GM13977 (cell line): Measurements from ENCODE around the gene TMPRSS11E.

Experiments
- DNase-seq: peaks from one replicate; pipeline ENCODE4 v3.0.0; 2012; ENCODE audit warnings: low spot score
- CTCF ChIP-seq: IDR thresholded peaks from 2 replicates; pipeline ENCODE4 v1.5.1; 2012; ENCODE audit warnings: mild to moderate bottlenecking, control low read depth; ENCODE audit not compliant: insufficient read depth; ENCODE audit errors: extremely low read depth, missing control alignments
- in situ Hi-C: fragments of 300-500 bp; cut with MboI; formaldehyde crosslinking; loops from one replicate; pipeline ENCODE4 v1.12.0; 2022; ENCODE audit warnings: low sequenced_read_pairs, low pct_unique_long_range_greater_than_20kb, mixed read lengths, inconsistent platforms; ENCODE audit not compliant: unreplicated experiment

TMPRSS11E gene

GRCh38 chr4:68432320-68432719 is 14.9 kb upstream of the TMPRSS11E start:
- TF ChIP-seq CTCF, result no peak
- no peak for DNase-seq
- in situ Hi-C loops, result no loop called here

GRCh38 chr4:68433582-68433981 is 13.7 kb upstream of the TMPRSS11E start:
- DNase-seq, result no peak
- in situ Hi-C loops, result no loop called here

GRCh38 chr4:68434277-68434676 is 13.0 kb upstream of the TMPRSS11E start:
- in situ Hi-C loops, result no loop called here
- DNase-seq, result no peak
- TF ChIP-seq CTCF, result no peak

More at GRCh38 chr4:68433582-68433981, 13.7 kb upstream of the TMPRSS11E start:
- TF ChIP-seq CTCF, result no peak

- DNase-seq, result no peak
- in situ Hi-C loops, result no loop called here
- TF ChIP-seq CTCF, result no peak
These were observed 12.4 kb upstream of the TMPRSS11E start for GRCh38 chr4:68434836-68435235.

GRCh38 chr4:68445111-68445510 is 2.2 kb upstream of the TMPRSS11E start:
- no peak for TF ChIP-seq CTCF
- in situ Hi-C loops, result no loop called here
- no peak for DNase-seq

- TF ChIP-seq CTCF, result no peak
- in situ Hi-C loops, result no loop called here
- no peak for DNase-seq
These were observed 4.3 kb downstream of the TMPRSS11E start for GRCh38 chr4:68451246-68452211.

GRCh38 chr4:68460085-68460484 is 12.8 kb downstream of the TMPRSS11E start:
- no peak for TF ChIP-seq CTCF
- no peak for DNase-seq
- in situ Hi-C loops, result no loop called here
